Measurements from ENCODE around the gene TDRD10.

DNA sequence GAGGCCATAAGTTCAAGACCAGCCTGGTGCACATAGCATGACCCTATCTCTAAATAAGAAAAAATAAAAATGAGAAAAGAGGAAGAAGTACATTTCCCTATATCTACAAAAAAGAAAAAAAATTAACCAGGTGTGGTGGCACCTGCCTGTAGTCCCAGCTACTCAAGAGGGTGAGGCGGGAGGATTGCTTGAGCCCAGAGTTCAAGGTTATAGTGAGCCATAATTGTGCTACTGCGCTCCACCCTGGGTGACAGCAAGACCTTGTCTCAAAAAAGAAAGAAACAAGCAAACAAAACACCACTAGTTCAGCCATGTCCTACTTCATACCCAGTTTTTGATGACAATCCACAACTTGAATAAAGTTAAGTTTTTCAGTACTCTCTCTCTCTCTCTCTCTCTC lies 30.7 kb upstream of the TDRD10 start:
- no peak for TF ChIP-seq EZH2 (optimal IDR thresholded peaks at IDR 0.05; ENCODE audit: low read depth, low read length)
- no peak for TF ChIP-seq CTCF (IDR thresholded peaks at IDR 0.05; ENCODE audit: low read length)
- TF ChIP-seq EZH2phosphoT487 (IDR thresholded peaks at IDR 0.05; ENCODE audit: low read length) = no peak

All from MM.1S (cell line).